ENCODE data around the gene MAGI1.

Gene MAGI1

DNA sequence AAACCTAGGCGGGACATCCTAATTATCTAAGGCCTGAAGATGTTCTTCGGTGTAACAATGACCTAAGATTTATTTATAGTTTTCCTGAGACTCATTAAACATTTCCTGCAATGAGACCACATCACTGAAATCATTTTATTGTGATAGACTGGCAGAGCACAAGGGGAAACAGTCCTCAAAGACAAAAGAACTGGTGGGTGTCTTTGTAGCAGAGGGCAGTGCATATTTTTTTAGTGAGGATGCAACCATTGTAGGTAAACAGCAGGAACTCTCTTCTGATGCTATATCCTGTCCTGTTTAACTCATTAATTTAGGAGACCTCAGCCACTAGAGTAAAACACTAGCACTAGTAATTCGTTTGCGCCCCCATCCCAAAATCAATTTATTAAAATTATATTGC, 100.0 kb downstream of the MAGI1 start:
- DNase-seq: no peak

DNA sequence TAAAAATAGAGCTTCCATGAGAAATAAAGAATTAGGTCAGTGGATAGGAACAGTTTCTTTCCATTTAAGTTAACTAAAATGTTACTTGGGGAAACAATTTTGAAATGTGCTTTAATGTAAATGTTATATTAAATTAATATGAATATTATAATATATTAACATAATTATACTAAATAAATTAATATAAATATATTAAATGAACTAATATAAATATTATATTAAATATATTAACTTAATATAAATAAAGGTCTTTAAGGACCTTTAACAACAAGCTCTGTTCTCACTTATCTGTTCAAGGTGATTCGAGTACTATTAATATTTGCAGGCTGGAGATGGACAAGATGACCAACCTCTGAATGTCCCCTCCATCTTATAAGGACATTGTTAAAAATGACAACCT, 100.6 kb downstream of the MAGI1 start:
- DNase-seq: no peak

DNA sequence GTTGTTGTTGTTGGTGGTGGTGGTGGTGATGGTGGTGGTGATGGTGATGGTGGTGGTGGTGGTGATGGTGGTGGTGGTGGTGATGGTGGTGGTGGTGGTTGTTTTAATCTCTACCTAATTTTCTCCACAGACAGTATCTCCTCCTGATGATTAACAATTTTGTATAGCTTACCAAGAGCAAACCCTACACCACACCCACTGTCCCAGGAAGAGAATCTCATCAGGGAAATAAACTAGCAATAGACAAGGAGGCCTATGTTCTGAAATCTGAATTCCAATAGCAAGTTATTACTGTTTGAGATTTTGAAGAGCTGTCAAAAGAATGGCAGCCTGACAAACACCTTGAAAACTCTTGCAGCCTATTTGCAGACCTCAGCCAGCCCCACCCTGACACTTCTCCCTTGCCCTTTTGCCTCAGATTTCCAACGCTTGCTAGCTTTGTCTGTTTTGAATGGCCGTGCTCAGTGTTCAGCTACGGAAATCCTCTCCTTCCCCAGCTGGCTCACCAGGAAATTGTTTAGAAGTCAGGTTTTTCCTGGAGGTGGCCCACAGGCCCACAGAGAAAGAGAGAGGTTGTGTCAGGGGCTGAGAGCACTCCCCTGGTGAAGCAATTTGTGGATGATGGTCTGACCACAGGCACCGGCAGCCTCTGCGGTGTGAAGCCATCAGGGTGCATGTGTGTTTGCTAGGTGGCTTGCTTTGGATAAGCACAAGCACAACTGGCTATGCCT, 101.6 kb downstream of the MAGI1 start:
- DNase-seq: no peak

DNA sequence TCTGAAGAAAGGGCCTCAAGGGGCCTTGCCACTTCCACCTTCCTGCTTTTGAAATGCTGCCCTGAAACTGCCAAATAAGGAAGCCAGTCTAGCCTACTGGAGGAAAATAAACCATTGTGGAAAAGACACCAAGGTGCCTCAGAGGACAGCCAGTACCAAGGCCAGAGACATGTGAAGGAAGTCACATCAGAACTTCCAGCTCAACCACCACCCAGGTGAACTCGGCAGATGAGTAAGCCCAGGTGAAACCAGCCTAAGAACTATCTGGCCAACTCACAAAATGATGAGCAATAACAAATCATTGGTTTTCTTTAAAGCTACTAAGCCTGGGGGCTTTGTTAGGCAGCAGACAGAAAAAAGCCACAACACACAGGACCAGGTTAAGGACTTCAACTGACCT, 103.0 kb downstream of the MAGI1 start:
- no peak for DNase-seq

DNA sequence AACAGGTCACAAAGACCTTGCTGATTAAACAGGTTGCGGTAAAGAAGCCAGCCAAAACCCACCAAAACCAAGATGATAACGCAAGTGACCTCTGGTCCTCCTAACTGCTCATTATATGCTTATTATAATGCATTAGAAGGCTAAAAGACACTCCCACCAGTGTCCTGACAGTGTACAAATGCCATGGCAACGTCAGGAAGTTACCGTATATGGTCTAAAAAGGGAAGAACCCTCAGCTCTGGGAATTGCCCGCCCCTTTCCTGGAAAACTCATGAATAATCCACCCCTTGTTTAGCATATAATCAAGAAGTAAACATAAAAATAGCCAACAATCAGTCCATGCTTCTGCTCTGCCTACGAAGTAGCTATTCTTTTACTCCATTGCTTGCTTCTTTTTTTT, 108.1 kb downstream of the MAGI1 start:
- no peak for DNase-seq

DNA sequence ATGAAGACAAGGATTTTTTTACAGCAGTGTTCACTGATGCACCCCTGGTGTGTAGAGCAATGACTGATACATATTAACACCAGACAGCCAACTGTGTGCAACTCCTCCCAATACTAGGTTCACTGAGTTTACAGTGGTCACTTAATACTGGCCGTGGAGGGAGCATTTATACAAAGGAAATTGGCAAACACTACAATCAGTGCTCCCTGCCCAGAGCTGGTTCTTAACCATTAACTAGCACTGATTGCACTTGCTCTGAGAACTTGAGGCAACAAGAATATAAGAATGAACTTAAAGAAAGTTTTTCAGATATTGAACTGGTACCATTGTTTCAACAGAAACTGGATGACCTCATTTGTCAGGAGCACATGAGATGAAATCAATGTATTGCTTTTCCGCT, 110.6 kb downstream of the MAGI1 start:
- no peak for DNase-seq

DNA sequence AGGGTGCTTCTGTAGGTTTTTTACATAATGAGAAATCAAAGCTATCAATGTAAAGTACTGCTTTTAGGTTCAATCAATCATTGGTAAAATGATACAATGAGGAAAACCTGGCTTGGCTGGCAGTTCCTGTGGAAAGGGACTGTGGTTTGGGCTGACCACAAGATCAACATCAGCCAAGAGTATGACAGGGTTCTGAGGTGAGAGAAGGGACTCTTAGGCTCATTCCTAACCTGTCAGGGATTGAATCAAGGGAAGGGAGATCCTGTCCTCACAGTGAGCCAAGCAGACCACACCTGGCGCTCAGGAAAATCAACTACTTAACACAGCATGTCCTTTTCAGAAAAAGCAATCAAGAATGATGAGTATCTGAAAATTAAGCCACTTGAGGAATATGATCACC, 111.1 kb downstream of the MAGI1 start:
- DNase-seq: no peak

DNA sequence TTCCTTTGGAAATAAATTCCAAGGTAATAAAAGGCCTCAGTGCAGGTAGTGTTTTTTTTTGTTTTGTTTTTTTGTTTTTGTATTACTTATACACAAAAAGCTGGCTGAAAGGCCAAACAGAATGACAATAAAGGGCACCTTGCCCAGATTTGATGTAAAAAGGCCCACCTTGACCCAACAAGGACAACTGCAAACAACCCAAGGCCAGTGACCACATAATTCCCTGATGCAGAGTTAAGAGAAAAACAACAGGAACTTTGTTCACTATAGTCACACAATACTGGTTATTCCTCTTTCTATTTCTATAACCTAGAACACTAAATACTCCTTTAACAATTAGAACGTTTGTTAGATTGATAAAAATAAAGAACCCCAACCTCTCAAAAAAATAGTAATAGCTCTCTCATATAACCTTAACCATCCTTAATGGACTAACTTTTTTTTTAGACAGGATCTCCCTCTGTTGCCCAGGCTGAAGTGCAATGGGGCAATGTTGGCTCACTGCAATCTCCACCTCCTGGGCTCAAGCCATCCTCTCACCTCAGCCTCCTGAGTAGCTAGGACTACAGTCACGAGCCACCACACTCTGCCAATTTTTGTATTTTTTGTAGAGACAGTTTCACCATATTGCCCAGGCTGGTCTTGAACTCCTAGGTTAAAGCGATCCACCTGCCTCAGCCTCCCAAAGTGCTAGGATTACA, 113.3 kb downstream of the MAGI1 start:
- no peak for DNase-seq

DNA sequence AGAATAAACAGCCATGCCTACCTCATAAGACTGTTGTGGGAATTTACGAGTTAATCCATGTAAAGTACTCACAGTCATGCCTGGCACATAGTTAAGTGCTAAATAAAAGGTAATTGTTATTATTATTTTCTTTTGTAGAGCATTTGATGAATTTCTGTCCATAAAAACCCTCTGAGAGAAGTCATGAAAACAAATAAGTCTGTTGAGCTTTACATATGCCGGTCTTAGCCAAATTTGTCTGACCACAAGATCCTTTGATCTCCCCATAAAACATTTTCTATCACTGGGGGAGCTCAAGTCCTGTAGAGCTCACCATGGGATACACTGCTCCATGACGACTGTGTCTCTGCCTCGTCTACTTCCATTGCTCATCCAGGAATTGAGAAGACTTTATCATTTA, 114.0 kb downstream of the MAGI1 start:
- no peak for DNase-seq

DNA sequence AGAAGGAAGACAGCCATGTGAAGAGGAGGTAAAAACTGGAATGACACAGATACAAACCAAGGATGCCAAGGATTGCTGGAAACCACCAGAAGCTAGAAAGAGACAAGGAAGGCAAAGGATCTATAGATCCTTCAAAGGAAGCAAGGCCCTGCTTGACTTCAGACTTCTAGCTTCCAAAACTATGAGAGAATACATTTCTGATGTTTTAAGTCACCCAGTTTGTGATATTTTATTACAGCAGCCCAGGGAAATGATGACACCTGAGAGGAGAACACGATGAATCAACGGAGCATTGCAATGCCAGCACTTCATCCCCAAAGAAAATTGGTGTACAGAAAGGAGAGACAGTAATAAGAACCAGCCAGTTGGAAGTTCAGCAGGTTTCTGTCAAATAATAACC, 116.3 kb downstream of the MAGI1 start:
- DNase-seq: no peak

DNA sequence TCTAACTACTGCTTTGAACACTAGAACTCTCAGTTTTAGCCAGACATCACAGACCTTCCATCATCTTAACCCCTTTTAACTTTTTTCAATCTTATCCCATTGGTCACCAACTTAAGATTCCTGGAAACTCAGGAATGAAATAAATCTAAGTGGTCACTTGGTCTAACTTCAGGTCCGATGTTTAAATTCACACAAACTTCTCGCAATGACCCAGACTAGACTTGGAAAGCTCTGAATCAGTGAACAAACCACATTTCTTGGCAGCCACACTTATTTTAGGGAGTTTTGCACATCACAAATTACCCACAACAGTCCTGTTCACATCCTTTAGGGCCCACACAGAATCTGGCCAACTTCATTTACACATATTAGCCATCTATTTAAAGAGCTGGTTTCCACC, 118.9 kb downstream of the MAGI1 start:
- no peak for DNase-seq

DNA sequence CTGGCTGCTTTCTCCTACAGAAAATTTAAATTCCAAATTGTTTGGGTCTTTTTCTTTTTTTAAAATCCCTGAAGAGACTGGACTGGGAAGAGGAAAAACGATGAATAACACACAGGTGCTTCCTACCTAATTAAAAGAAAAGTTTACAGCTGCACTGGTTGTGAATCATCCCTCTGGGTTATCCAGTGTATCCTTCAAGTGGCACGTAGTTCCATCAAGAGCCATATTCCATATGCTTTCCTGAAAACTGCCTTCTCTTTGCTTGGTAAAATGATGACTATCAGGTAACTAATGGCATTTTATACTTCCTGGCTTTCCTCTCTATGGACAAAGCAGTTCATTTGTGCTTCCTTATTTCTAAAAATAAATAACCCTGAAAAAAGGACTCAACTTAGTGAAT, 123.2 kb downstream of the MAGI1 start:
- no peak for DNase-seq

DNA sequence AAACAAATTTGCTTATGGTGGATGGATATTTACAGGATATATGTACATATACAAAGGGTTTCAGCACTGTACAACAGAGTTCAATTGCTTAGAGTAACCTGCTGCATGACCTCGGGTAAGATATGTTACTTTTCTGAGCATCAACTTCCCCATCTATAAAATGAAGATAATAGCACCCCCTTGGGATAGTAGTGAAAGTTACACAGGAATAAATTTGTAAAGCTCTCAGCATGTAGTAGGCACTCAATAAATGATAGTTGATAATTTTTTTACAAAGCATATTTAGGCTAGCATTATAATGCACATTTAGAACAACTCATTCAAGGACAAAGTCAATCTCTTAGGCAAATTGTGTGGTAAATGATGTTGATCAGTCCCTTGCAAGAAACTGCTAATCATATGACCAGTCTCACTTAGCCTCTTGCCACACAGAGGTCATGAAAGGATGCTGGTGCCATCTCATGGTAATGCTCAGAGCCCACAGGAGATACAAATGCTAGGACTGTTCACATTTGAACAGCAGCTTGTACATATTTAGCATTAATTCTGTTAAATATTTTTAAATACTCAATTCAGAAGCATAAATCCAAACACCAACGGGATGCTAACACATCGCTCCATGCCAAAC, 123.9 kb downstream of the MAGI1 start:
- DNase-seq: no peak

DNA sequence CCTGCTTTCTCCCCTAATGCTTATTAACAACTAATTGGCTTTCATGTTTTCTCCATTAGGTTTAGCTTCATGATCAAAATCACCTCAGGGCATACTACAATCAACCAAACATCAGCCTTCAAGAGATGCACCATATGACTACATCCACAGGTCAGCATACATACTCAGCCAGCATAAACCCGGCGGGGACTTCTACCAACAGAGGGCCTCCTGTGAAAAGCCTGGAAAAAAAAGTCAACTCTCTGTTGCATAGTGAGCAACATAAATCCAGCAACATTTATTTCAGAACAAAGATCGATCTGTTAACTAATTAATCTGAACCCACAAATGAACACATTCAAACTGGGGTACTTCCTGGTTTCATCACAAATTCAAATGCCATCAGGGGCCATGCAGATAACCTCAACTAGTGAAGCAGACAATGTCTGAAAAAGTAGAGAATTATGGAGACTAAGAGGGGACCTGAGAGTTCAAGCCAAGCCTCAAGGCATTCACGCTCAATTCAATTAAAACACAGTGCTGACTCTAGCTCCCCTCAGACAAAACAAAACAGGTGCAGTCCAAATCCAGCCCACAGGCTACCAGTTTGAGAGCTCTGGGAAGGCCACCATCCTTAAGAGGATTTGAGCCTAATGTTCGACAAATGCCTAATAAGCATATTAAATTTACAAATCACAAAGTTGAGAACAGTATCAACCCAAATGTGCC, 124.5 kb downstream of the MAGI1 start:
- no peak for DNase-seq

DNA sequence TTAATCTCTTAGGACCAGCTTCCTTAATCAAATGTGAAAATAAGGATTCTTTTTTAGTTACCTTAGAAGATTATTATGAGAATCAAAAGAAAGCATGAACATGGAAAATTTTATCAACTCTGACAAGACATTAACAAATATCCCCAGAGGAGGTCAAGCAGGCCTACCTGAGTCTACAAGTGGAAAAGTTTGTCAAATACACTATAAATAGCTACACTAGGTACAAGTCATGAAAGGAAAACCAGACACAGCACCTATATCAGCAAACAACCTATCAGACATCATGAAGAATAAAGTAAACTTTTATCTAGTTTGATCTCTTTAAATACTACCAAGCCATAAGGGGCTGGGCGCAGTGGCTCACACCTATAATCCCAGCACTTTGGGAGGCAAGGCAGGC, 126.1 kb downstream of the MAGI1 start:
- DNase-seq: no peak

DNA sequence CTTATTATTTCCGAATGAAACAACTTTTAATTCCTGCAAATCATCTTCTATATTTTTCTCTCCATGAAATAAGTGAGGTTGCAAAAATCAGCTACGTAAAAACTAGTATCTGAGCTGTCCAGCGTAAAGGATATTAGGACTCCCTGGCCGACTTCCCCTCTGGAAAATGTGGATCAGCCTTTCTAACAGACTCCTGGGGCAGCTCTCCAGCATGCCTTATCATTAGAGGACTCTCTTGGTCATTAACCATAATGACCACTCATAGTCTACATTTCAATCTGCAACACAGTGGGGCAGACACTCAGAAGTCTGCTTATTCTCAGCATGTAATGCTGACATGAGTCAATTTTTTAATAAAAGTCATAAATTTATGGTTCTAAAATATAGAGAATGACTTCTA, 130.1 kb downstream of the MAGI1 start:
- no peak for DNase-seq

DNA sequence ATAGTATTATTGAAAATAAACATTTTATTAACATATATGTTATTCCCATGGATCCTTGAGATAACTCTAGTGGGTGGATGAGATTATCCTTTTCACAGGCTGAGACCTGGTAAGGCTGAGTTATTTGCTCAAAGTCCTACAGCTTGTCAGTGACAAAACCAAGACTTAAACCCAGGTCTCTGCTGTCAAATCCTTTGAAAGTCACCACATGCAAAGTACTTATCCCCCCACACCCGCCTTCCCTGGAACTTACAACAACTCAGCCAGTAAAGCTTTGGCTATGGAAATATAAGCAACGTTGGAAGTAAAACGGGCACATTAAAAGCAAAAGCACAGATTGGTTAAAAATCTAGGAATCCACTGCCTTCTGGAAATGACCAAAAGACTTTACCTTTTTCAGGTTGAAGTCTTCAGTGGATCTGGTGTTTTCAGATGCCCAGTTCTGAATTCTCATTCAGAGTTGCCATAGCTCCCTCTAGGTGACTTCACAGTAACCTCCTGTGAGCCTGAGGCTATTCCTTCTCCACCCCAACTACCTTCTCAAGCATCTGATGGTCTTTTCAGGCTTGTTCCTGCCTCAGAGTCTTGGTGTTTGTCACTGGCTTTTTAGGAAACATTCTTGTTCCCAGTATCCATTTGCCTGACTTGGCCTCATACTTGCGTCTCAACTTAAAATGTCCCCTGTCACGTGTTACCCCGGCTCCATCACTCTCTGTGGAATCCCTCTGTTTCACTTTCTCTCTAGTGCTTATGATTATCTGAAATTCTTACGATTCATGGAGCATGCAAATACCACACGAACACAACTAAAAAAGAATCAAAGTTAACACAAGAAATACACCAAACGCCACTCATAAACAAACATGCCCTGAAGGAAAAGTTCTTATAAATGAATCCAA, 131.2 kb downstream of the MAGI1 start:
- DNase-seq: no peak

DNA sequence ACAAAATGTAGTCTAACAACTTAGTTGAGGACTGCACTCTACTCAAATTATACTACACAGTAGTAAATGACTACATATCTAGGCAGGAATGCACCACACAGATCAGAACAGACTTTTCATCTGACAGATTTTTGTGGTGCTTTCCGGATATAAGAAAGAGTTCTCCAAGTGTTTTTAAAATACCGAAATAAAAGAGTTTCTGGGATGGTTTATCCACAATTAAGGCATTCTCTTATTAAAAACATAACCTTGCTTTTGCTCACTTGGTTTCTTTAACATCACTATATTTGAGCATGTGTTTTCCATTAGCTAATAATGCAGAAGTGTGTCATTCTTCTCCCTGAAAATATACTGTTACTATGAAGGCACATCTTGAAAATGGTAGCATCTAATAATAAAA, 132.9 kb downstream of the MAGI1 start:
- DNase-seq: no peak

DNA sequence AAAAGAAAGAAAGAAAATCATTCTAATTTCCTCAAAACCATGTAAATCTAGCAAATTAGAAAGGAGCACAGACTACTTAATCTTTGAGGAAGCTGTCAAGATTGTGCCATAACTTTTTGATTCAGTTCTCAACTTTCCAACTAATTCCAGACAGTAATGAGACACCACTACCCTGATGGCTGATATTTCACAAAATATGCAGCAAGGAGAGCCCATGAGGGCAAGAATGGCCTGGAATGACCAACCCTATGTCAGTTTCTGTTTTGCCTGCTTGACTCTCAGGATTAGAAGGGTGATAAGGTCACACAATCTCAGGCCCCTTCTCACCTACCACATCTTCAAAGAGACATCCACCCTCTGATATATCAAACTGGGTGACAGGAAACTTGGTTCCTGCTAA, 134.7 kb downstream of the MAGI1 start:
- DNase-seq: no peak

DNA sequence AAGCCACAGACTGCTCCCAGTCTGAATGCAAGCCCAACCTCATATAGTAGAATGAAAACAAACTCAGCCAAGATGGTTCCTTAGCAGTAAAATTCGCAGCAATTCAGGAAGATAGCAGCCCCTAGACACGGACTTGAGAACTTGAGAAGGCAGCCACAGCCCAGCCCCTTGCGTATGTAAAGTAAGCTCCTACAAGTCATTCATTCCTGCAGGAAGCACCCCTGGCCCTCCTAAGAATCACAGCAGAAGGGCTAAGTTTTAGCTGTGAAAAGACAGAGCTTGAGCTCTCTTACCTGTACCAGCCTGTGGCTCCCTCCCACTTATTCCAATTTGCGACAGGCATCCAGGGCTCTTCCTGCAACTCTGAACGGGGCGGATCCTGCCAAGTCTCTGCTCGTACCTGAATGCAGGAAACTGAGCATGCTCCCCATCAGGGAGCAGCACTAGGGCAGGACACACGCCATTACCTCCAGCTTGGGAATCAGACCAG, 136.4 kb downstream of the MAGI1 start:
- DNase-seq: no peak

DNA sequence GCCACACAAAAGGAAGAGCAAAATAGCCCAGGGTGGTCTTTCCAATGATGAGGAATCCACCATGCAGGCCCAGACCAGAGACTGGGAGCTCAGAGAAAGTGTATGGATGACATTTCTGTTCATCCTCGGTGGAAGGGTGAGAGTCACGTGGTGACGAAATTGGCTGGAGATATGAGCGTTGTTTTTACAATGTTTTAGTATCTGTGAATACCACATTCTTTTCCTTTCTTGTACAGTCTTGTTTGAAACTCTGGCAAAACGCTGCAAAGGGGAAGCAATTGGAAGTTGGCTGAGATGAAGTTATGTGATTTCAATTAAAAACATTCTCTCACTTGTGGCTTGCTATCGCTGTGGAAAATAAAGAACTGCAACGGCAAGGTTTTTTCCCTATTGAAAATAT, 137.5 kb downstream of the MAGI1 start:
- no peak for DNase-seq

DNA sequence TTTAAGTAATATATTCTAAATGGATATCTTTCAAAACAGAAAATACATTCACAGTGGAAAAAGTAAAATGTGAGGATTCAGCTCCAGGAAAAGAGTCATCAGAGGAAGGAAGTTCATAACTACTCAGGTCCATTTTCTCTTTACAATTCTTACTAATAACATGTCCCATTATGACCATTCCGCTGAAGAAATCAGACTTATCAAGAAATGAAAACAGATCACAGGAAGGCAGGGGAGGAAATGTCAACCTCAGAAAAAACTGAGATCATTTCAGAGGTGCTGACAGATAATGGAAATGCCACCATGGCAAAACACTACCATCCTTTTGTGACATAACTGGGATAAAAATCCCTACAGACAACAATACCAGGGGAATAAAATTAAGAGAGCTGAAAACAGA, 139.5 kb downstream of the MAGI1 start:
- no peak for DNase-seq

DNA sequence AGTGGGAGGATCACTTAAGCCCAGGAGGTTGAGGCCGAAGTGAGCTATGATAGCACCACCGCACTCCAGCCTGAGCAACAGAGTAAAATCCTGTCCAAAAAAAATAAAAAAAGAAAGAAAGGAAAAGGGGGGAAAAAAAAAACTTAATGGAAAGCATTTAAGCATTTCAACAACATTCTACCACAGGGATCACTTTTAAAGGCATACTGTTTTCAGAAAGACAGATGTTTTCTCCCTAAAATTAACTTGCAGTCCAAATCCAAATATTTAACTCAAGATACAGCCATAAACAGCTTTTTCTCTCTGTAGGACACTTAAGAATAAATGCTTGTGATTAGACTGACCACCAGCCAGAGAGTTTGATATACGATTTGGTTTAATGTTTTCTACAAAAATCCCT, 141.0 kb downstream of the MAGI1 start:
- DNase-seq: no peak

All from CD4-positive, alpha-beta T cell treated with Interleukin-1 beta for 1 hour (primary cell).